HEK293T (cell line): ENCODE results near the gene HAUS3.

Experiments
- BHLHE40 ChIP-seq: fragments of 450-650 bp; IDR thresholded peaks from 2 replicates; pipeline ENCODE4 v1.6.1; 2016; ENCODE audit warnings: mild to moderate bottlenecking, moderate library complexity, borderline replicate concordance
- FOXA1 ChIP-seq: fragments of 450-650 bp; IDR thresholded peaks from 2 replicates; pipeline ENCODE4 v1.6.1; 2016; ENCODE audit warnings: mild to moderate bottlenecking
- FOXM1 ChIP-seq: fragments of 450-650 bp; IDR thresholded peaks from 2 replicates; pipeline ENCODE4 v1.6.1; 2017; ENCODE audit warnings: mild to moderate bottlenecking, borderline replicate concordance
- HDGF ChIP-seq: fragments of 450-650 bp; IDR thresholded peaks from 2 replicates; pipeline ENCODE4 v1.6.1; 2017; ENCODE audit warnings: antibody characterized with exemption, borderline replicate concordance
- SP1 ChIP-seq: fragments of 450-650 bp; IDR thresholded peaks from 2 replicates; pipeline ENCODE4 v1.6.1; 2017
- SUZ12 ChIP-seq: fragments of 450-650 bp; IDR thresholded peaks from 2 replicates; pipeline ENCODE4 v1.6.1; 2016; ENCODE audit warnings: mild to moderate bottlenecking
- ZNF384 ChIP-seq: fragments of 450-650 bp; IDR thresholded peaks from 2 replicates; pipeline ENCODE4 v1.6.1; 2016
- TF ChIP-seq, protein P1 (sequence below): fragments of 450-650 bp; IDR thresholded peaks from 2 replicates; pipeline ENCODE4 v1.6.1; 2016

GRCh38 chr4:2194496-2194895, 47.4 kb downstream of the HAUS3 start:
- no peak for TF ChIP-seq FOXM1
- no peak for TF ChIP-seq BHLHE40
- TF ChIP-seq HDGF, result no peak
- TF ChIP-seq, protein P1, sequence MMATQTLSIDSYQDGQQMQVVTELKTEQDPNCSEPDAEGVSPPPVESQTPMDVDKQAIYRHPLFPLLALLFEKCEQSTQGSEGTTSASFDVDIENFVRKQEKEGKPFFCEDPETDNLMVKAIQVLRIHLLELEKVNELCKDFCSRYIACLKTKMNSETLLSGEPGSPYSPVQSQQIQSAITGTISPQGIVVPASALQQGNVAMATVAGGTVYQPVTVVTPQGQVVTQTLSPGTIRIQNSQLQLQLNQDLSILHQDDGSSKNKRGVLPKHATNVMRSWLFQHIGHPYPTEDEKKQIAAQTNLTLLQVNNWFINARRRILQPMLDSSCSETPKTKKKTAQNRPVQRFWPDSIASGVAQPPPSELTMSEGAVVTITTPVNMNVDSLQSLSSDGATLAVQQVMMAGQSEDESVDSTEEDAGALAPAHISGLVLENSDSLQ, result no peak
- no peak for TF ChIP-seq SUZ12
- no peak for TF ChIP-seq ZNF384
- no peak for TF ChIP-seq SP1
- TF ChIP-seq FOXA1, result no peak
